ENCODE measurements around the gene FKBP5.

DNA sequence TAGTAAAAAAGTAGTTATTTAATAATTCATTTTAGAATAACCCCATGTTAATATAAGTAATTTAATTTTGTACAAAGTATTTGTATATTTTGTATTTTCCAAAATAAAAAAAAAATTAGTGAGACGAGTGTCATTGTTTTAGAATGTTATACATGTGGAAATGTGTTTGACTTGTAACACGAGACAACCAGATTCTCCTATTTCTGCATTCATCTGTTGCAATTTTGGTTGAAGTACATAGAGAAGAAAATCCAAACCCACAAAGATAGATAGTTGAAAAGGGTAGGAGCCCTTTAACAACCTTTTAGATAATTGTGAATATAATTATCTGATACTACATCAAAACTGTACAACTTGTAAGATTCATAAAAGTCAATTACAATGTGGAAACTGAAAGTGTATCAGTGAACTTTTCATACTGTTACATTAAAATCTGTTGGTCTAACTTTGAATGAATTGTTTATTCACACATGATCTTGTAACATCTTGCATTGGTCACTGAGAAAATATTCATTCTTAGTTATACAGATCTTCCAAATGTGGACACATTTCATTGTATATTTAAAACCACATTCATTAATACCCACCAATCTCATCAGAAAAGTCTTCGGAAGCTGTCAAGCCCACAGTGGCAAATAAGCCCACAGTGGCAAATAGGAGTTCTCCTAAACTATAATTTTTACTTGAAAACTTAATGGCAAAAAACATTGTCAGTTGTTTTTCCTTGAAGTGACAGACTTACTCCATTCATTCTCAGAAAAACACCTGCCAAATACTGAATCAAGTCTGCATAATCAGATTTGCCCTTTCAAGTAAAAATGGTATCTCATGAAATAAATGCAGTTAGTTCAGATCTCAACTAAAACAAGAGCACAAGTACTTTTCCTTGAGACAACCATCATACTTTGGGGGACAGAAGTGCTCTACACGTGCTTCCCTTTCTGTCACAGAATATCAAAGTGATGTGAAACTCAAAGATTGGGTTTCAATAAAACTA lies 52.8 kb downstream of the FKBP5 start:
- TF ChIP-seq CTCF (IDR thresholded peaks at IDR 0.05 in 8 of 11, conservative IDR thresholded peaks at IDR 0.05 in 3 of 11) (no peak), POLR2AphosphoS5 (IDR thresholded peaks at IDR 0.05) (no peak)

Data from spleen (tissue), 7 donors.